ENCODE data around the gene AK5.

DNA sequence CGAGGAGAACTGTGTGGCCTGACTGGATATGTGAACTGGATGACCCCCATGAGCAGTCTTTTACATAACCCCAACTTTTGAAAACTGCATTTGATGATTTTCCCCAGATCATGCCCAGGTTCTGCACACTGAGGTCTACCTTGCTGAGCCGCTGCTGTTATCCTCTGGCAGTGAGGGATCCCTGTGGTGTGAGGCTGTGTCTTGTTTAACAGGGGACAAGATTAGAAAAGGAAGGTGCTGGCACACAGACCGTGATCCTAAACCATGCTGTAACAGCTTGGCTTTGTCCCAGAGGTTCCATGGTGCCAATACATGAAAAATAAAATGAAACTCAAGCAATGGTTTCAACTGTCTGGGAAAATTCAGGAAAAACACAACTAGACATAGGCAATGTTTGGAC, 266.5 kb downstream of the AK5 start:
- TF ChIP-seq CTCF (IDR thresholded peaks at IDR 0.05) (no peak), POLR2A (IDR thresholded peaks at IDR 0.05) (no peak), POLR2AphosphoS5 (IDR thresholded peaks at IDR 0.05) (no peak)
